Activated naive CD8-positive, alpha-beta T cell treated with anti-CD3 and anti-CD28 coated beads, Interleukin-2, amount 50 U/mL, for 24 hours (primary cell): ENCODE data around the gene HTR3B.

Experiments used
- ATAC-seq: fragments of 150-1000 bp; cut with Tn5 transposase; one replicate; pipeline ENCODE4 v1.10.0; 2021
- DNase-seq: peaks from one replicate; pipeline ENCODE4 v3.0.0; 2021
- H3K27ac Mint-ChIP-seq: one replicate; pipeline ENCODE4 v1.8.0; 2021; ENCODE audit warnings: mild to moderate bottlenecking, mixed read lengths
- H3K27me3 Mint-ChIP-seq: one replicate; pipeline ENCODE4 v1.8.0; 2021; ENCODE audit warnings: mixed read lengths
- H3K36me3 Mint-ChIP-seq: one replicate; pipeline ENCODE4 v1.8.0; 2021; ENCODE audit warnings: low read depth, mixed read lengths
- H3K4me1 Mint-ChIP-seq: one replicate; pipeline ENCODE4 v1.8.0; 2021; ENCODE audit warnings: mixed read lengths
- H3K4me3 Mint-ChIP-seq: one replicate; pipeline ENCODE4 v1.8.0; 2021; ENCODE audit warnings: mild to moderate bottlenecking, moderate library complexity, mixed read lengths
- H3K9me3 Mint-ChIP-seq: one replicate; pipeline ENCODE4 v1.8.0; 2021; ENCODE audit warnings: mixed read lengths

HTR3B gene

GRCh38 chr11:113947994-113948393 lies 43.4 kb downstream of the HTR3B start:
- DNase-seq = no peak
- Mint-ChIP-seq H3K4me1 (peaks cover 2% of the 10 kb centered on the region), H3K36me3 (no peaks in the 10 kb centered on the region)

GRCh38 chr11:113949891-113950290 lies 45.3 kb downstream of the HTR3B start:
- Mint-ChIP-seq H3K27me3 (peaks cover 18% of the 10 kb centered on the region), H3K4me3 (no peak overlapping the region), H3K4me1 (peaks cover 2% of the 10 kb centered on the region), H3K9me3 (no peaks in the 10 kb centered on the region), H3K36me3 (no peaks in the 10 kb centered on the region), H3K27ac (no peak overlapping the region)
- ATAC-seq = no peak
- DNase-seq = no peak

More at GRCh38 chr11:113947994-113948393, 43.4 kb downstream of the HTR3B start:
- Mint-ChIP-seq H3K4me3 (no peak overlapping the region), H3K27me3 (peaks cover 14% of the 10 kb centered on the region), H3K27ac (no peak overlapping the region), H3K9me3 (no peaks in the 10 kb centered on the region)
- ATAC-seq = no peak

- no peaks in the 10 kb centered on the region for H3K36me3 Mint-ChIP-seq
- H3K27me3 Mint-ChIP-seq = peaks cover 18% of the 10 kb centered on the region
- H3K9me3 Mint-ChIP-seq = no peaks in the 10 kb centered on the region
- H3K4me1 Mint-ChIP-seq = peaks cover 2% of the 10 kb centered on the region
- no peak overlapping the region for H3K27ac Mint-ChIP-seq
- no peak overlapping the region for H3K4me3 Mint-ChIP-seq
- DNase-seq (no peak), ATAC-seq (no peak)
Observed at GRCh38 chr11:113951537-113951936, 46.9 kb downstream of the HTR3B start.

GRCh38 chr11:113952070-113952469 lies 47.5 kb downstream of the HTR3B start:
- Mint-ChIP-seq H3K27ac (no peak overlapping the region), H3K4me3 (no peak overlapping the region), H3K4me1 (peaks cover 2% of the 10 kb centered on the region), H3K36me3 (no peaks in the 10 kb centered on the region), H3K9me3 (no peaks in the 10 kb centered on the region), H3K27me3 (peaks cover 18% of the 10 kb centered on the region)
- no peak for DNase-seq
- no peak for ATAC-seq

- Mint-ChIP-seq H3K4me1 (peaks cover 2% of the 10 kb centered on the region), H3K27me3 (peaks cover 18% of the 10 kb centered on the region), H3K27ac (no peak overlapping the region), H3K9me3 (no peaks in the 10 kb centered on the region), H3K36me3 (no peaks in the 10 kb centered on the region), H3K4me3 (no peak overlapping the region)
- DNase-seq (no peak), ATAC-seq (no peak)
Observed at GRCh38 chr11:113952588-113952987, 48.0 kb downstream of the HTR3B start.

- H3K9me3 Mint-ChIP-seq = no peaks in the 10 kb centered on the region
- ATAC-seq (no peak), DNase-seq (no peak)
- no peaks in the 10 kb centered on the region for H3K4me1 Mint-ChIP-seq
- H3K36me3 Mint-ChIP-seq = no peaks in the 10 kb centered on the region
- H3K27ac Mint-ChIP-seq = no peak overlapping the region
- H3K27me3 Mint-ChIP-seq = peaks cover 20% of the 10 kb centered on the region
- no peak overlapping the region for H3K4me3 Mint-ChIP-seq
Observed at GRCh38 chr11:113954235-113954634, 49.6 kb downstream of the HTR3B start.

- no peak for DNase-seq
- no peak overlapping the region for H3K27ac Mint-ChIP-seq
- ATAC-seq = no peak
- no peaks in the 10 kb centered on the region for H3K36me3 Mint-ChIP-seq
- peaks cover 13% of the 10 kb centered on the region for H3K27me3 Mint-ChIP-seq
- H3K4me1 Mint-ChIP-seq = no peaks in the 10 kb centered on the region
- no peaks in the 10 kb centered on the region for H3K9me3 Mint-ChIP-seq
- H3K4me3 Mint-ChIP-seq = no peak overlapping the region
Observed at GRCh38 chr11:113956986-113957385, 52.4 kb downstream of the HTR3B start.

- no peak overlapping the region for H3K4me3 Mint-ChIP-seq
- no peaks in the 10 kb centered on the region for H3K36me3 Mint-ChIP-seq
- no peak for ATAC-seq
- DNase-seq = no peak
- no peaks in the 10 kb centered on the region for H3K9me3 Mint-ChIP-seq
- no peak overlapping the region for H3K27ac Mint-ChIP-seq
- peaks cover 5% of the 10 kb centered on the region for H3K27me3 Mint-ChIP-seq
- no peaks in the 10 kb centered on the region for H3K4me1 Mint-ChIP-seq
Observed at GRCh38 chr11:113960702-113961330, 56.2 kb downstream of the HTR3B start.

- Mint-ChIP-seq H3K9me3 (no peaks in the 10 kb centered on the region), H3K27me3 (peaks cover 2% of the 10 kb centered on the region), H3K4me1 (no peaks in the 10 kb centered on the region), H3K27ac (no peak overlapping the region), H3K36me3 (no peaks in the 10 kb centered on the region), H3K4me3 (no peak overlapping the region)
- ATAC-seq (no peak), DNase-seq (no peak)
Observed at GRCh38 chr11:113967361-113967760, 62.8 kb downstream of the HTR3B start.

GRCh38 chr11:113971506-113972195 lies 67.1 kb downstream of the HTR3B start:
- ATAC-seq = no peak
- peaks cover 2% of the 10 kb centered on the region for H3K27me3 Mint-ChIP-seq
- H3K36me3 Mint-ChIP-seq = no peaks in the 10 kb centered on the region
- no peak for DNase-seq
- H3K4me3 Mint-ChIP-seq = no peak overlapping the region
- H3K27ac Mint-ChIP-seq = no peak overlapping the region
- no peaks in the 10 kb centered on the region for H3K9me3 Mint-ChIP-seq
- no peaks in the 10 kb centered on the region for H3K4me1 Mint-ChIP-seq

- H3K27me3 Mint-ChIP-seq = no peaks in the 10 kb centered on the region
- no peak within 1 kb of the TSS for H3K27ac Mint-ChIP-seq
Observed at GRCh38 chr11:113974741-113975470, 70.3 kb downstream of the HTR3B start, which contains the start of gene HTR3A. TSS of gene HTR3A (plus strand) at chr11:113975108. CDS start at chr11:113975326, 218 bp downstream.

GRCh38 chr11:113977071-113977490 lies 72.5 kb downstream of the HTR3B start:
- no peak for DNase-seq
- H3K9me3 Mint-ChIP-seq = no peaks in the 10 kb centered on the region
- ATAC-seq = peak; percentile 8
- no peak overlapping the region for H3K27ac Mint-ChIP-seq
- no peaks in the 10 kb centered on the region for H3K27me3 Mint-ChIP-seq
- no peak overlapping the region for H3K4me3 Mint-ChIP-seq
- H3K4me1 Mint-ChIP-seq = peaks cover 4% of the 10 kb centered on the region
- H3K36me3 Mint-ChIP-seq = no peaks in the 10 kb centered on the region

More at GRCh38 chr11:113974741-113975470, 70.3 kb downstream of the HTR3B start, which contains the start of gene HTR3A:
- DNase-seq (no peak), ATAC-seq (no peak)
- Mint-ChIP-seq H3K36me3 (no peaks in the 10 kb centered on the region), H3K4me3 (no peak within 1 kb of the TSS), H3K9me3 (no peaks in the 10 kb centered on the region), H3K4me1 (peaks cover 2% of the 10 kb centered on the region)

- H3K27me3 Mint-ChIP-seq = no peaks in the 10 kb centered on the region
- peak; percentile 10 for DNase-seq
- H3K9me3 Mint-ChIP-seq = no peaks in the 10 kb centered on the region
- peaks cover 4% of the 10 kb centered on the region for H3K4me1 Mint-ChIP-seq
- H3K4me3 Mint-ChIP-seq = no peak overlapping the region
- H3K36me3 Mint-ChIP-seq = no peaks in the 10 kb centered on the region
- ATAC-seq = no peak
- no peak overlapping the region for H3K27ac Mint-ChIP-seq
Observed at GRCh38 chr11:113977701-113978100, 73.1 kb downstream of the HTR3B start.

GRCh38 chr11:113979431-113979830 lies 74.8 kb downstream of the HTR3B start:
- Mint-ChIP-seq H3K9me3 (no peaks in the 10 kb centered on the region), H3K27ac (no peak overlapping the region), H3K27me3 (peaks cover 5% of the 10 kb centered on the region), H3K36me3 (no peaks in the 10 kb centered on the region), H3K4me3 (no peak overlapping the region), H3K4me1 (peaks cover 4% of the 10 kb centered on the region)
- DNase-seq = no peak
- no peak for ATAC-seq

- no peak overlapping the region for H3K27ac Mint-ChIP-seq
- DNase-seq (no peak), ATAC-seq (no peak)
- H3K36me3 Mint-ChIP-seq = no peaks in the 10 kb centered on the region
- no peaks in the 10 kb centered on the region for H3K9me3 Mint-ChIP-seq
- peaks cover 7% of the 10 kb centered on the region for H3K27me3 Mint-ChIP-seq
- H3K4me3 Mint-ChIP-seq = no peak overlapping the region
- peaks cover 4% of the 10 kb centered on the region for H3K4me1 Mint-ChIP-seq
Observed at GRCh38 chr11:113980785-113981184, 76.2 kb downstream of the HTR3B start.
